ENCODE data around the gene PIK3CA.

DNA sequence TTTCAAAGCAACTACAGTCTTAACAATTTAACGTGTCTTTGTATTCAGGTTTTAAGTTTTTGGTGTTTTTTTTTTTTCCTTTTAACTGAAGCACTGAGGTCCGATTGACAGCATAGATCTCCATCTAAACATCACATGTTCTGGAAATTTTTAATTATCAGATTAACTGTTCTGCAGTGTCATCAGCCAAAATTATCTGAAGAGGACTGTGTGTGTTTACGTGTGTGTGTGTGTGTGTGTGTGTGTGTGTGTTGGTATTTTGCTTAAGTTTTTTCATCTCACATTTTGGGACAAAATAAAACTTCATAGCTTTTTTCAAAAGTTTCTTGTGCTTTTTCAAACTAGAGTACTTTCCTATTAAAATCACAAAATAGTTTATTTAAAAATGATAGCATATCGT, 1.8 kb downstream of the PIK3CA start:
- TF ChIP-seq, protein P1, sequence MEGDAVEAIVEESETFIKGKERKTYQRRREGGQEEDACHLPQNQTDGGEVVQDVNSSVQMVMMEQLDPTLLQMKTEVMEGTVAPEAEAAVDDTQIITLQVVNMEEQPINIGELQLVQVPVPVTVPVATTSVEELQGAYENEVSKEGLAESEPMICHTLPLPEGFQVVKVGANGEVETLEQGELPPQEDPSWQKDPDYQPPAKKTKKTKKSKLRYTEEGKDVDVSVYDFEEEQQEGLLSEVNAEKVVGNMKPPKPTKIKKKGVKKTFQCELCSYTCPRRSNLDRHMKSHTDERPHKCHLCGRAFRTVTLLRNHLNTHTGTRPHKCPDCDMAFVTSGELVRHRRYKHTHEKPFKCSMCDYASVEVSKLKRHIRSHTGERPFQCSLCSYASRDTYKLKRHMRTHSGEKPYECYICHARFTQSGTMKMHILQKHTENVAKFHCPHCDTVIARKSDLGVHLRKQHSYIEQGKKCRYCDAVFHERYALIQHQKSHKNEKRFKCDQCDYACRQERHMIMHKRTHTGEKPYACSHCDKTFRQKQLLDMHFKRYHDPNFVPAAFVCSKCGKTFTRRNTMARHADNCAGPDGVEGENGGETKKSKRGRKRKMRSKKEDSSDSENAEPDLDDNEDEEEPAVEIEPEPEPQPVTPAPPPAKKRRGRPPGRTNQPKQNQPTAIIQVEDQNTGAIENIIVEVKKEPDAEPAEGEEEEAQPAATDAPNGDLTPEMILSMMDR (IDR thresholded peaks at IDR 0.05) = no peak
- TF ChIP-seq POLR2A (IDR thresholded peaks at IDR 0.05) = no peak

All from vagina (tissue), 2 donors.